Body of pancreas (tissue), 4 donors: ENCODE measurements around the gene CPNE9. TPM values are rescaled to one million over a fixed set of nuclear protein-coding genes. Genes with fewer than 3 reads are reported as not detected.

Source experiments
- ATAC-seq: fragments of 150-250 bp; one replicate; pipeline ENCODE4 v1.9.1; 2016
- DNase-seq, 4 donors: peaks; one replicate each; pipeline ENCODE4 v3.0.0-alpha.2; 2019
- H3K27ac ChIP-seq, 4 donors: fragments of 200-600 bp; sonication (generic); 1 replicate in 3 of 4; 2 replicates in 1 of 4; pipeline versions ENCODE4 v1.5.1 to v1.6.1; 2016 to 2019; ENCODE audit warnings: mild to moderate bottlenecking in 1 of 4, mixed read lengths in 1 of 4, moderate library complexity in 1 of 4
- H3K27me3 ChIP-seq, 2 donors: fragments of 200-600 bp; sonication (generic); one replicate each; pipeline ENCODE4 v1.6.0; 2016; ENCODE audit warnings: mild to moderate bottlenecking in 1 of 2
- H3K36me3 ChIP-seq, 2 donors: fragments of 200-600 bp; sonication (generic); replicated peaks in 1 of 2; 2 replicates each; pipeline ENCODE4 v1.5.1; 2016; ENCODE audit warnings: low read depth in 2 of 2; ENCODE audit not compliant: insufficient read depth in 1 of 2
- H3K4me1 ChIP-seq: fragments of 200-600 bp; sonication (generic); one replicate; pipeline ENCODE4 v1.6.0; 2016
- H3K4me3 ChIP-seq, 2 donors: fragments of 200-600 bp; sonication (generic); 1 replicate in 1 of 2; 2 replicates in 1 of 2; pipeline ENCODE4 v1.5.1; 2016 to 2019
- H3K9me3 ChIP-seq, 3 donors: fragments of 200-600 bp; sonication (generic); 1 replicate in 2 of 3; 2 replicates in 1 of 3; pipeline ENCODE4 v1.5.1; 2016
- CTCF ChIP-seq, 7 experiments: fragments of 450-650 bp in 4 of 7; fragments of 200-600 bp in 3 of 7; sonication (generic) in 3 of 7; IDR thresholded peaks; one replicate each; pipeline ENCODE4 v1.5.1; 2016 to 2019; ENCODE audit warnings: antibody characterized with exemption in 7 of 7
- POLR2A ChIP-seq, 3 donors: fragments of 450-650 bp; IDR thresholded peaks; one replicate each; pipeline ENCODE4 v1.6.1; 2016; ENCODE audit warnings: antibody characterized with exemption in 3 of 3, mild to moderate bottlenecking in 2 of 3
- WGBS, 2 donors: methylation state at CpG; one replicate each; pipeline ENCODE4 v1.1.5; 2017; 5-methylcytosine and 5-hydroxymethylcytosine counted together
- intact Hi-C: fragments of 100-400 bp; cut with DNase I; formaldehyde crosslinking; loops from one replicate; pipeline ENCODE4 v1.15.1; 2023
- total RNA-seq, 2 donors: library from RNA; depleted of rRNA; stranded (reverse); fragments of >200 nt; gene quantifications; one replicate each; pipeline ENCODE4 v1.1.0, GENCODE V29; 2016

The CPNE9 gene
- total RNA-seq, 2 donors from 2014 or later, result not detected

GRCh38 chr3:9749645-9750555 is 46.3 kb downstream of the CPNE9 start, which contains the start of gene OGG1:
TSS of gene OGG1 (plus strand) at chr3:9749952. CDS start at chr3:9750287, 335 bp downstream.
- 0 to 1% methylated on average over 42 to 60 of the region's 60 CpGs for WGBS, 2 donors
- H3K9me3 ChIP-seq, result no peaks in the 10 kb centered on the region
- peak; percentile 98 to 99 (median 98) for DNase-seq
- peak within 1 kb of the TSS; percentile 73 to 96 (median 86) for H3K27ac ChIP-seq
- peak; percentile 98 for ATAC-seq
- H3K27me3 ChIP-seq, result no peaks in the 10 kb centered on the region
- TF ChIP-seq CTCF (IDR thresholded peaks at IDR 0.05) (peak in 2 of 7 experiments; percentile 16 to 19), POLR2A (IDR thresholded peaks at IDR 0.05) (peak; percentile 57 to 84 (median 77))
- peaks cover 0 to 18% of the 10 kb centered on the region in 2 donors for H3K36me3 ChIP-seq
- H3K4me1 ChIP-seq, result peaks cover 26% of the 10 kb centered on the region
- intact Hi-C loops, result no loop called here
- H3K4me3 ChIP-seq, result peak within 1 kb of the TSS; percentile 35 to 64

GRCh38 chr3:9750556-9751411 is 47.2 kb downstream of the CPNE9 start:
- no peaks in the 10 kb centered on the region for H3K9me3 ChIP-seq
- intact Hi-C loops, result no loop called here
- 40 to 43% methylated on average over 17 of the region's 17 CpGs for WGBS, 2 donors
- peak overlapping the region; percentile 35 to 64 for H3K4me3 ChIP-seq
- no peaks in the 10 kb centered on the region for H3K27me3 ChIP-seq
- peaks cover 0 to 10% of the 10 kb centered on the region in 2 donors for H3K36me3 ChIP-seq
- DNase-seq (no peak), ATAC-seq (no peak)
- no peak for TF ChIP-seq CTCF (IDR thresholded peaks at IDR 0.05)
- TF ChIP-seq POLR2A (IDR thresholded peaks at IDR 0.05), result no peak
- peaks cover 26% of the 10 kb centered on the region for H3K4me1 ChIP-seq
- H3K27ac ChIP-seq, result peak overlapping the region in 3 of 4 donors; percentile 73 to 96 (median 90)

GRCh38 chr3:9754678-9755077 is 51.0 kb downstream of the CPNE9 start:
- Histone ChIP-seq H3K27me3 (no peaks in the 10 kb centered on the region), H3K27ac (no peak overlapping the region), H3K4me3 (no peak overlapping the region), H3K9me3 (no peaks in the 10 kb centered on the region), H3K4me1 (peaks cover 15% of the 10 kb centered on the region), H3K36me3 (peaks cover 0 to 10% of the 10 kb centered on the region in 2 donors)
- ATAC-seq (no peak), DNase-seq (no peak)
- no peak for TF ChIP-seq POLR2A (IDR thresholded peaks at IDR 0.05)
- TF ChIP-seq CTCF (IDR thresholded peaks at IDR 0.05), result no peak
- WGBS, 2 donors, result 80 to 84% methylated on average over 8 of the region's 8 CpGs
- intact Hi-C loops, result no loop called here

- Histone ChIP-seq H3K27ac (no peak overlapping the region), H3K4me1 (no peaks in the 10 kb centered on the region), H3K4me3 (no peak overlapping the region), H3K36me3 (peaks cover 0 to 10% of the 10 kb centered on the region in 2 donors), H3K27me3 (no peaks in the 10 kb centered on the region), H3K9me3 (no peaks in the 10 kb centered on the region)
- TF ChIP-seq POLR2A (IDR thresholded peaks at IDR 0.05) (no peak), CTCF (IDR thresholded peaks at IDR 0.05) (no peak)
- 91% methylated on average over 7 to 13 of the region's 13 CpGs for WGBS, 2 donors
- no peak for DNase-seq
- ATAC-seq, result no peak
- intact Hi-C loops, result no loop called here
Measured at GRCh38 chr3:9757427-9757826, 53.8 kb downstream of the CPNE9 start.
